ENCODE results near the gene TOP1. TPM values are rescaled to one million over a fixed set of nuclear protein-coding genes. Genes with fewer than 3 reads are reported as not detected.

Gene TOP1
- total RNA-seq, result 15.0 and 19.7 TPM in 2 replicates

GRCh38 chr20:41028359-41029149, at the start of gene TOP1:
Gene TOP1, plus strand, starts transcription at chr20:41028822. Its CDS starts 246 bp downstream, at chr20:41029068.

GRCh38 chr20:41136680-41137613, 108.3 kb downstream of the TOP1 start, which contains the start of gene PLCG1:
Gene PLCG1, plus strand, starts transcription at chr20:41137543. Its CDS starts 99 bp downstream, at chr20:41137642.

Other genes with a start within 250 kb of the TOP1 start
- gene PLCG1, start 108.7 kb downstream of the TOP1 start, total RNA-seq, result 48.4 and 57.7 TPM in 2 replicates